ENCODE results near the gene RNASE11.

RNASE11 gene

DNA sequence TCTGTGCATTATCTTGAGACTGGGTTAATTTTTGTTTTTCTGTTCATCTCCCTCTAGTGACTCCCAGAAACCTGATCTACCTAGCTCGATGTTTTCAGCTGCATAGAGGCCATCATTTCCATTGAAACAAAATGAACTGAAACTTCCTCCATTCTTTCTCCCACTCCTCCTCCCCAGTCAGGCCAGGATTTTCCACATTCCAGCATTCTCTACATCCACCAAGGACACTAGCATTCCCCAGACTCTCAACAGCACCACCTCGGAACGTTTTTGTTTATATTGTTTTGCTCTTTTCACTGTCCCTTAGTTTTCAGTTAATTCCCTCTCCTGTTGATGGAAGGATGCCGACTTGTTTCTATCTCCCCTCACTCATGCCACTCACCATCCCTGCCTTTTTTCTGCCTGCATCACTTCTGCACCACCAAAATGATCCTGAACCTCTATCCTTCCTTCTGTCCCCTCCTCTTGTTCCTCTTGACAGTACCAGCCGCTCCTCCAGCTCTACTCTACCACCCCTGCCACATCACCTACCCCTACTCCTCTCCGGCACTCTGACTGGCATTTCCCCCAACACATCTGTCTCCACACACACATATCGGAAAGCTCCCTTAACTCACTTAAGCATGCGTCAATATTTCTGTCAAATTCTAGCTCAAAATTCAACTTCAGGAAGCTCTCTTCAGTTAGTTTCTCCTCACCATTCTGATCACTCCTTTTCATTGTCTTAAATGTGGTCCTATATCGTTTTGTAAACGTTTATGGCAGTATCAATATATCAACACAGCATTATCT, 40.5 kb upstream of the RNASE11 start:
- no peak for DNase-seq (ENCODE audit: low read depth)
- H3K4me3 ChIP-seq (ENCODE audit: low read length): no peak overlapping the region
- TF ChIP-seq, protein P1, sequence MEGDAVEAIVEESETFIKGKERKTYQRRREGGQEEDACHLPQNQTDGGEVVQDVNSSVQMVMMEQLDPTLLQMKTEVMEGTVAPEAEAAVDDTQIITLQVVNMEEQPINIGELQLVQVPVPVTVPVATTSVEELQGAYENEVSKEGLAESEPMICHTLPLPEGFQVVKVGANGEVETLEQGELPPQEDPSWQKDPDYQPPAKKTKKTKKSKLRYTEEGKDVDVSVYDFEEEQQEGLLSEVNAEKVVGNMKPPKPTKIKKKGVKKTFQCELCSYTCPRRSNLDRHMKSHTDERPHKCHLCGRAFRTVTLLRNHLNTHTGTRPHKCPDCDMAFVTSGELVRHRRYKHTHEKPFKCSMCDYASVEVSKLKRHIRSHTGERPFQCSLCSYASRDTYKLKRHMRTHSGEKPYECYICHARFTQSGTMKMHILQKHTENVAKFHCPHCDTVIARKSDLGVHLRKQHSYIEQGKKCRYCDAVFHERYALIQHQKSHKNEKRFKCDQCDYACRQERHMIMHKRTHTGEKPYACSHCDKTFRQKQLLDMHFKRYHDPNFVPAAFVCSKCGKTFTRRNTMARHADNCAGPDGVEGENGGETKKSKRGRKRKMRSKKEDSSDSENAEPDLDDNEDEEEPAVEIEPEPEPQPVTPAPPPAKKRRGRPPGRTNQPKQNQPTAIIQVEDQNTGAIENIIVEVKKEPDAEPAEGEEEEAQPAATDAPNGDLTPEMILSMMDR (IDR thresholded peaks at IDR 0.05; ENCODE audit: insufficient read depth, low read depth, low read length, missing control alignments): no peak

GRCh38 chr14:20627346-20628027, 39.7 kb upstream of the RNASE11 start:
- no peak overlapping the region for H3K4me3 ChIP-seq (ENCODE audit: low read length)
- TF ChIP-seq, protein P1 (IDR thresholded peaks at IDR 0.05; ENCODE audit: insufficient read depth, low read depth, low read length, missing control alignments): no peak
- peak; percentile 65 for DNase-seq (ENCODE audit: low read depth)

- TF ChIP-seq, protein P1 (IDR thresholded peaks at IDR 0.05; ENCODE audit: insufficient read depth, low read depth, low read length, missing control alignments): no peak
- DNase-seq (ENCODE audit: low read depth): no peak
- H3K4me3 ChIP-seq (ENCODE audit: low read length): no peak overlapping the region
Measured at GRCh38 chr14:20626274-20626673, 38.5 kb upstream of the RNASE11 start.

DNA sequence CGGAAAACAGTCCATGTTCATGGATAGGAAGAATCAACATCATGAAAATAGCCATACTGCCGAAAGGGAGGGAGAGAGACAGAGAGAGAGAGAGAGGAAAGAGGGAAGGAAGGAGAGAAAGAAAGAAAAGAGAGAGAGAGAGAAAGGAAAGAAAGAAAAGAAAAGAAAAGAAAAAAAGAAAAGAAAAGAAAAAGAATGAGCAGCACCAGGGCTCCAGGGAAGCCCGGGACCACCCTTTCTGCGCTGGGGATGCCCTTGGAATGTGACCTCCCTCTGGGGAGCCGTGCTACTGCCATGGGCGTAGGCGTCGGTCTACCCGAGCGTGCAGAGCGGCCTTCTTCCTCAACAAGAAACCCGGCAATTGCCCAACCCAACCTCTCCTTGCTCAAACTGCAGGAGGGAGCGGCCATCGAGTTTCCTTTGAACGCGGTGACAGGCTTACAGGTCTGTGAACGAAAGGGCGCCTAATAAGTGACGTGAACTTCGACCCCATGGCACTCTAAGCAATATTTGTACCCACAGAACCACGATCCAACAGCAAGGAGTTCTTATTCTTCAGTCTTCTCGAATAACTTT, 36.8 kb upstream of the RNASE11 start:
- H3K4me3 ChIP-seq (ENCODE audit: low read length): peak overlapping the region; percentile 62
- TF ChIP-seq, protein P1 (IDR thresholded peaks at IDR 0.05; ENCODE audit: insufficient read depth, low read depth, low read length, missing control alignments): no peak
- DNase-seq (ENCODE audit: low read depth): peak; percentile 93

DNA sequence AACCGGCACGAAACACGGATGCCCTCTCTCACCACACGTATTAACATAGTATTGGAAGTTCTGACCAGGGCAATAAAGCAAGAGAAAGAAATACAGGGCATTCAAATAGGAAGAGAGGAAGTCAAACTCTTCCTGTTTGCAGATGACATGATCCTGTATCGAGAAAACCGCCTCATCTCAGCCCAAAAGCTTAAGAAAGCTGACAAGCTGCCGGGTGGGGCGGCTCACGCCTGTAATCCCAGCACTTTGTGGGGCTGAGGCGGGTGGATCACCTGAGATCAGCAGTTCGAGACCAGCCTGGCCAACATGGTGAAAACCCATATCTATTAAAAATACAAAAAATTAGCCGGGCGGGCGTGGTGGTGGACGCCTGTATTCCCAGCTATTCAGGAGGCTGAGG, 36.0 kb upstream of the RNASE11 start:
- H3K4me3 ChIP-seq (ENCODE audit: low read length): no peak overlapping the region
- TF ChIP-seq, protein P1 (IDR thresholded peaks at IDR 0.05; ENCODE audit: insufficient read depth, low read depth, low read length, missing control alignments): no peak
- no peak for DNase-seq (ENCODE audit: low read depth)

DNA sequence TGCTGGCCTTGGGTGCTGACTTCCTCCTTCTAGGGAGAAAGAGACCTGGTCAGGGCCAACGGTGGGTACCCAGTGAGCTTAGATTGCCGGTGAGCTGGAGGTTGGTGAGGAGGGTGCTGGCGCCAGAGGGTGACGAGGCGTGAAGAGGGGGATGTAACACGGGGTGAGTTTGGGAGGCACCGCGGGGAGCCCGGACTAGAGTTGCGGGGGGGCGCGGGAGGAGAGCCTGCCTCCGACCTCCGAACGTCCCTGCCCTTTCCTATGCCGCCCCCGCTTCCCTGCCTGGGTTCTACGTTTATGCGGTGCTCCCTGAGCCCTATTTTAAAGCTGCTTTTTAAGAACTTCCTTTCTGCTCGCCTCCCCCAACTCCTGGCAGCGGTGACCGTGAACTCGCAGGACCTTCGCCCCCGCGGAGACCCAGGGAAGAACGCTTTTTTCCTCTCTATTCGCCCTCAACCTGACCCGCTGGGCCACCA, 35.1 kb upstream of the RNASE11 start:
- DNase-seq (ENCODE audit: low read depth): no peak
- no peak overlapping the region for H3K4me3 ChIP-seq (ENCODE audit: low read length)
- TF ChIP-seq, protein P1 (IDR thresholded peaks at IDR 0.05; ENCODE audit: insufficient read depth, low read depth, low read length, missing control alignments): no peak

Measured in epithelial cell of esophagus (primary cell).